HepG2 (cell line): ENCODE results near the gene IL1A. TPM values are rescaled to one million over a fixed set of nuclear protein-coding genes. Genes with fewer than 3 reads are reported as not detected.

Experiments used
- ATRX ChIP-seq: sonication (generic); formaldehyde crosslinking; IDR thresholded peaks from 2 replicates; pipeline ENCODE4 v1.4.0; 2020; ENCODE audit warnings: missing genetic modification reagents, borderline replicate concordance
- CBX1 ChIP-seq: IDR thresholded peaks from one replicate; pipeline ENCODE4 v1.6.1; 2016; ENCODE audit warnings: antibody characterized with exemption, low read depth
- FOXO1 ChIP-seq: sonication (generic); formaldehyde crosslinking; IDR thresholded peaks from 2 replicates; pipeline ENCODE4 v1.4.0; 2020; ENCODE audit warnings: missing genetic modification reagents
- GABPB1 ChIP-seq: IDR thresholded peaks from 2 replicates; pipeline ENCODE4 v1.6.1; 2016; ENCODE audit warnings: mild to moderate bottlenecking, missing genetic modification reagents, moderate library complexity, missing compliant biosample characterization
- HMG20A ChIP-seq: IDR thresholded peaks from 2 replicates; pipeline ENCODE4 v1.6.1; 2016; ENCODE audit warnings: borderline replicate concordance
- IRF2 ChIP-seq: IDR thresholded peaks from 2 replicates; pipeline ENCODE4 v1.6.1; 2018; ENCODE audit warnings: missing genetic modification reagents, missing compliant biosample characterization
- KAT2B ChIP-seq: fragments of 150-350 bp; IDR thresholded peaks from 2 replicates; pipeline ENCODE4 v1.6.1; 2014; ENCODE audit warnings: low read depth, low read length, borderline replicate concordance
- KLF12 ChIP-seq: sonication (generic); formaldehyde crosslinking; IDR thresholded peaks from 2 replicates; pipeline ENCODE4 v1.4.0; 2020; ENCODE audit warnings: missing genetic modification reagents, borderline replicate concordance
- MYC ChIP-seq: sonication (generic); formaldehyde crosslinking; IDR thresholded peaks from 2 replicates; pipeline ENCODE4 v1.9.0; 2021; ENCODE audit warnings: missing genetic modification reagents, borderline replicate concordance
- MYPOP ChIP-seq: sonication (generic); formaldehyde crosslinking; IDR thresholded peaks from 2 replicates; pipeline ENCODE4 v1.8.1; 2023; ENCODE audit warnings: mild to moderate bottlenecking, moderate library complexity, missing genetic modification reagents
- PRMT3 ChIP-seq: sonication (generic); formaldehyde crosslinking; IDR thresholded peaks from 2 replicates; pipeline ENCODE4 v1.8.1; 2022; ENCODE audit warnings: low read depth, mild to moderate bottlenecking, moderate library complexity, missing genetic modification reagents, borderline replicate concordance
- RXRA ChIP-seq: sonication (generic); formaldehyde crosslinking; IDR thresholded peaks from 2 replicates; pipeline ENCODE4 v1.5.1; 2020; ENCODE audit warnings: missing genetic modification reagents
- THAP11 ChIP-seq: IDR thresholded peaks from 2 replicates; pipeline ENCODE4 v1.6.1; 2016; ENCODE audit warnings: missing biosample characterization, missing genetic modification reagents
- TP53 ChIP-seq: sonication (generic); formaldehyde crosslinking; conservative IDR thresholded peaks from 2 replicates; pipeline ENCODE4 v1.4.0; 2020; ENCODE audit warnings: missing genetic modification reagents
- ZHX1 ChIP-seq: sonication (generic); formaldehyde crosslinking; IDR thresholded peaks from 2 replicates; pipeline ENCODE4 v1.8.1; 2022; ENCODE audit warnings: low read depth, mild to moderate bottlenecking, missing genetic modification reagents
- ZNF142 ChIP-seq: sonication (generic); formaldehyde crosslinking; IDR thresholded peaks from 2 replicates; pipeline ENCODE4 v1.4.0; 2020; ENCODE audit warnings: missing genetic modification reagents
- ZSCAN22 ChIP-seq: sonication (generic); formaldehyde crosslinking; IDR thresholded peaks from 2 replicates; pipeline ENCODE4 v1.4.0; 2020; ENCODE audit warnings: mild to moderate bottlenecking, missing genetic modification reagents
- polyA plus RNA-seq, 8 experiments: library from polyadenylated mRNA; depleted of rRNA in 3 of 8; stranded (reverse) in 7 of 8; unstranded in 1 of 8; fragments of >200 nt; fragmentation: Illumina TruSeq in 4 of 8; extraction: Trizol in 4 of 8; gene quantifications; 2 replicates each; pipeline versions ENCODE4 v1.2.1 to v1.2.3, GENCODE V29; 2011 to 2016; ENCODE audit warnings: low read depth in 4 of 8, missing spikeins in 1 of 8, mixed read lengths in 1 of 8; ENCODE audit not compliant: insufficient read depth in 1 of 8
- total RNA-seq, 5 experiments: library from RNA; depleted of rRNA; stranded (reverse); fragments of >200 nt; fragmentation: Illumina TruSeq; extraction: Trizol; gene quantifications; 2 replicates each; pipeline ENCODE4 v1.2.3, GENCODE V29; 2016; ENCODE audit warnings: low read depth in 1 of 5
- TF ChIP-seq, protein P1 (sequence below): IDR thresholded peaks from 2 replicates; pipeline ENCODE4 v1.6.1; 2016; ENCODE audit warnings: low read depth, control low read depth

IL1A gene
- total and polyA plus RNA-seq, 2 of the 13 experiments (the other 11 are each of a cell fraction or from before 2014, with no cell fraction given): not detected

GRCh38 chr2:112764071-112765044 lies 19.9 kb downstream of the IL1A start, which contains the start of gene CKAP2L (continued):
- TF ChIP-seq FOXO1 (CRISPR knock-in tag) (no peak), PRMT3 (CRISPR knock-in tag) (peak; percentile 98), KAT2B (no peak), MYPOP (CRISPR knock-in tag) (peak; percentile 94), CBX1 (peak; percentile 71), ATRX (CRISPR knock-in tag) (no peak), RXRA (CRISPR knock-in tag) (peak; percentile 43), ZSCAN22 (CRISPR knock-in tag) (no peak), MYC (CRISPR knock-in tag) (peak; percentile 79; the same call in 1 of the 2 replicates), HMG20A (CRISPR knock-in tag) (no peak), KLF12 (CRISPR knock-in tag) (0 out of 2 replicates have a peak, but pooled peaks have one; percentile 44), TP53 (CRISPR knock-in tag) (peak; percentile 43; the same call in 1 of the 2 replicates), IRF2 (CRISPR knock-in tag) (0 out of 2 replicates have a peak, but pooled peaks have one; percentile 62), ZNF142 (CRISPR knock-in tag) (peak; percentile 55; the same call in 1 of the 2 replicates), ZHX1 (CRISPR knock-in tag) (peak; percentile 95), THAP11 (CRISPR knock-in tag) (peak; percentile 82), GABPB1 (CRISPR knock-in tag) (peak; percentile 83)
- TF ChIP-seq, protein P1, sequence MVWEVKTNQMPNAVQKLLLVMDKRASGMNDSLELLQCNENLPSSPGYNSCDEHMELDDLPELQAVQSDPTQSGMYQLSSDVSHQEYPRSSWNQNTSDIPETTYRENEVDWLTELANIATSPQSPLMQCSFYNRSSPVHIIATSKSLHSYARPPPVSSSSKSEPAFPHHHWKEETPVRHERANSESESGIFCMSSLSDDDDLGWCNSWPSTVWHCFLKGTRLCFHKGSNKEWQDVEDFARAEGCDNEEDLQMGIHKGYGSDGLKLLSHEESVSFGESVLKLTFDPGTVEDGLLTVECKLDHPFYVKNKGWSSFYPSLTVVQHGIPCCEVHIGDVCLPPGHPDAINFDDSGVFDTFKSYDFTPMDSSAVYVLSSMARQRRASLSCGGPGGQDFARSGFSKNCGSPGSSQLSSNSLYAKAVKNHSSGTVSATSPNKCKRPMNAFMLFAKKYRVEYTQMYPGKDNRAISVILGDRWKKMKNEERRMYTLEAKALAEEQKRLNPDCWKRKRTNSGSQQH: peak; percentile 99
